Stomach smooth muscle (tissue), 2 donors: ENCODE measurements around the gene GABBR2.

Experiments
- H3K27ac ChIP-seq: one replicate; pipeline ENCODE4 v1.7.0; 2013; ENCODE audit warnings: mild to moderate bottlenecking, low read length, inconsistent platforms
- H3K27me3 ChIP-seq, 2 donors: one replicate each; pipeline ENCODE4 v1.7.0; 2013; ENCODE audit warnings: low read length in 2 of 2; ENCODE audit not compliant: insufficient read depth in 2 of 2, control insufficient read depth in 1 of 2
- H3K36me3 ChIP-seq, 2 donors: one replicate each; pipeline ENCODE4 v1.7.0; 2013; ENCODE audit warnings: low read length in 2 of 2; ENCODE audit not compliant: control insufficient read depth in 2 of 2, insufficient read depth in 2 of 2
- H3K4me1 ChIP-seq: one replicate; pipeline ENCODE4 v1.7.0; 2013; ENCODE audit warnings: low read length; ENCODE audit not compliant: control insufficient read depth, insufficient read depth
- H3K4me3 ChIP-seq, 2 donors: one replicate each; pipeline ENCODE4 v1.7.0; 2013; ENCODE audit warnings: low read length in 2 of 2
- H3K9ac ChIP-seq, 2 donors: one replicate each; pipeline ENCODE4 v1.7.0; 2013; ENCODE audit warnings: low read length in 2 of 2, mild to moderate bottlenecking in 1 of 2
- H3K9me3 ChIP-seq, 2 donors: one replicate each; pipeline ENCODE4 v1.7.0; 2013; ENCODE audit warnings: low read length in 2 of 2; ENCODE audit not compliant: control insufficient read depth in 2 of 2
- donor health status: healthy.
- donor health status: Pancreatic carcinoma.

GABBR2 gene

GRCh38 chr9:98563212-98563907, 145.4 kb downstream of the GABBR2 start:
- no peaks in the 10 kb centered on the region for H3K4me1 ChIP-seq
- no peaks in the 10 kb centered on the region for H3K36me3 ChIP-seq
- H3K9ac ChIP-seq = no peak overlapping the region
- H3K27me3 ChIP-seq = no peaks in the 10 kb centered on the region
- H3K4me3 ChIP-seq = no peak overlapping the region
- H3K27ac ChIP-seq = no peak overlapping the region
- no peaks in the 10 kb centered on the region for H3K9me3 ChIP-seq

- no peaks in the 10 kb centered on the region for H3K27me3 ChIP-seq
- no peaks in the 10 kb centered on the region for H3K9me3 ChIP-seq
- H3K9ac ChIP-seq = no peak overlapping the region
- H3K36me3 ChIP-seq = no peaks in the 10 kb centered on the region
- H3K4me1 ChIP-seq = no peaks in the 10 kb centered on the region
- H3K27ac ChIP-seq = no peak overlapping the region
- H3K4me3 ChIP-seq = no peak overlapping the region
Measured at GRCh38 chr9:98559561-98559960, 149.2 kb downstream of the GABBR2 start.

- Histone ChIP-seq H3K36me3 (no peaks in the 10 kb centered on the region), H3K9me3 (no peaks in the 10 kb centered on the region), H3K4me3 (no peak overlapping the region), H3K9ac (no peak overlapping the region), H3K4me1 (no peaks in the 10 kb centered on the region), H3K27me3 (no peaks in the 10 kb centered on the region), H3K27ac (no peak overlapping the region)
Measured at GRCh38 chr9:98558575-98558974, 150.2 kb downstream of the GABBR2 start.

GRCh38 chr9:98556511-98556910, 152.2 kb downstream of the GABBR2 start:
- H3K27ac ChIP-seq = no peak overlapping the region
- H3K9ac ChIP-seq = no peak overlapping the region
- H3K27me3 ChIP-seq = no peaks in the 10 kb centered on the region
- no peaks in the 10 kb centered on the region for H3K9me3 ChIP-seq
- no peaks in the 10 kb centered on the region for H3K36me3 ChIP-seq
- no peaks in the 10 kb centered on the region for H3K4me1 ChIP-seq
- no peak overlapping the region for H3K4me3 ChIP-seq

- H3K4me1 ChIP-seq = no peaks in the 10 kb centered on the region
- H3K4me3 ChIP-seq = no peak overlapping the region
- no peaks in the 10 kb centered on the region for H3K27me3 ChIP-seq
- H3K27ac ChIP-seq = no peak overlapping the region
- H3K9me3 ChIP-seq = no peaks in the 10 kb centered on the region
- H3K9ac ChIP-seq = no peak overlapping the region
- H3K36me3 ChIP-seq = no peaks in the 10 kb centered on the region
Measured at GRCh38 chr9:98555651-98556465, 152.9 kb downstream of the GABBR2 start.

GRCh38 chr9:98554752-98555151, 154.0 kb downstream of the GABBR2 start:
- Histone ChIP-seq H3K4me1 (no peaks in the 10 kb centered on the region), H3K27ac (no peak overlapping the region), H3K27me3 (peaks cover 0 to 2% of the 10 kb centered on the region in 2 donors), H3K9me3 (peaks cover 0 to 2% of the 10 kb centered on the region in 2 donors), H3K4me3 (no peak overlapping the region), H3K36me3 (no peaks in the 10 kb centered on the region), H3K9ac (no peak overlapping the region)

GRCh38 chr9:98552331-98552730, 156.4 kb downstream of the GABBR2 start:
- H3K27me3 ChIP-seq = peaks cover 0 to 4% of the 10 kb centered on the region in 2 donors
- H3K4me3 ChIP-seq = no peak overlapping the region
- H3K27ac ChIP-seq = no peak overlapping the region
- no peaks in the 10 kb centered on the region for H3K36me3 ChIP-seq
- H3K9me3 ChIP-seq = peaks cover 0 to 2% of the 10 kb centered on the region in 2 donors
- H3K4me1 ChIP-seq = no peaks in the 10 kb centered on the region
- H3K9ac ChIP-seq = no peak overlapping the region

- no peak overlapping the region for H3K9ac ChIP-seq
- no peak overlapping the region for H3K27ac ChIP-seq
- H3K27me3 ChIP-seq = peaks cover 0 to 4% of the 10 kb centered on the region in 2 donors
Measured at GRCh38 chr9:98551511-98552286, 157.0 kb downstream of the GABBR2 start.

GRCh38 chr9:98550206-98550820, 158.4 kb downstream of the GABBR2 start:
- Histone ChIP-seq H3K9me3 (peaks cover 0 to 2% of the 10 kb centered on the region in 2 donors), H3K9ac (no peak overlapping the region), H3K4me3 (no peak overlapping the region), H3K27me3 (peaks cover 0 to 4% of the 10 kb centered on the region in 2 donors), H3K27ac (no peak overlapping the region), H3K4me1 (no peaks in the 10 kb centered on the region), H3K36me3 (no peaks in the 10 kb centered on the region)

More at GRCh38 chr9:98551511-98552286, 157.0 kb downstream of the GABBR2 start:
- Histone ChIP-seq H3K4me3 (no peak overlapping the region), H3K4me1 (no peaks in the 10 kb centered on the region), H3K9me3 (peaks cover 0 to 2% of the 10 kb centered on the region in 2 donors), H3K36me3 (no peaks in the 10 kb centered on the region)

GRCh38 chr9:98549401-98549800, 159.3 kb downstream of the GABBR2 start:
- H3K9ac ChIP-seq = no peak overlapping the region
- peaks cover 0 to 4% of the 10 kb centered on the region in 2 donors for H3K27me3 ChIP-seq
- H3K4me1 ChIP-seq = no peaks in the 10 kb centered on the region
- no peak overlapping the region for H3K4me3 ChIP-seq
- no peaks in the 10 kb centered on the region for H3K36me3 ChIP-seq
- H3K9me3 ChIP-seq = peaks cover 0 to 2% of the 10 kb centered on the region in 2 donors
- H3K27ac ChIP-seq = no peak overlapping the region
